K562 (cell line): ENCODE measurements around the gene HPSE2. TPM values are rescaled to one million over a fixed set of nuclear protein-coding genes. Genes with fewer than 3 reads are reported as not detected.

Experiments used
- ATAC-seq: fragments of 200-7000 bp; cut with Tn5 transposase; 3 replicates; pipeline ENCODE4 v1.9.1; 2020; ENCODE audit warnings: moderate library complexity
- BruUV-seq: library from RNA; stranded (reverse); fragments of 400-500 nt; replicated peaks from 2 replicates; lab custom pipeline; 2021; lab: Mats Ljungman, UMichigan
- CTCF ChIA-PET: fragments of 300-600 bp; formaldehyde crosslinking; extraction: SDS; loops from one replicate; lab custom pipeline; 2021; ENCODE audit warnings: low intra/inter-chr PET ratio; lab: Yijun Ruan, JAX
- POLR2A ChIA-PET: fragments of 300-600, 350-650 bp; sonication (Branson Sonifier 250); formaldehyde crosslinking; extraction: SDS; loops from one replicate; lab custom pipeline; 2021; ENCODE audit warnings: antibody characterized with exemption, inconsistent platforms; lab: Yijun Ruan, JAX
- DNase-seq, 4 experiments: peaks; one replicate each; pipeline versions ENCODE4 v3.0.0 to v3.0.0-alpha.2; 2011 to 2018; ENCODE audit warnings: low spot score in 3 of 4, mixed read lengths in 3 of 4; ENCODE audit errors: extremely low read depth in 1 of 4
- FAIRE-seq: peaks from 2 replicates; lab custom pipeline; 2011; peaks lifted over from hg19 to GRCh38; lab: Jason Lieb, UNC
- H2AFZ ChIP-seq: 2 replicates; pipeline ENCODE4 v1.6.0; 2011; ENCODE audit warnings: low read depth, low read length, control low read depth, inconsistent platforms
- H3K27ac ChIP-seq: fragments of 200-600 bp; 3 replicates; pipeline ENCODE4 v1.8.0; 2011; ENCODE audit warnings: low read depth, mild to moderate bottlenecking, control low read depth, inconsistent platforms, low read length, moderate library complexity, mixed read lengths; ENCODE audit errors: extremely low read depth
- H3K27me3 ChIP-seq, 2 experiments: fragments of 300-600 bp in 1 of 2; 2 replicates in 1 of 2; 3 replicates in 1 of 2; pipeline versions ENCODE4 v1.6.0 to v1.8.0; 2011; ENCODE audit warnings: inconsistent platforms in 2 of 2, low read length in 2 of 2, mild to moderate bottlenecking in 1 of 2, mixed read lengths in 1 of 2, moderate library complexity in 1 of 2; ENCODE audit not compliant: control insufficient read depth in 2 of 2, insufficient read depth in 2 of 2
- H3K36me3 ChIP-seq: fragments of 300-600 bp; 3 replicates; pipeline ENCODE4 v1.8.0; 2011; ENCODE audit warnings: mild to moderate bottlenecking, low read length, inconsistent platforms; ENCODE audit not compliant: control insufficient read depth, insufficient read depth
- H3K4me1 ChIP-seq, 2 experiments: fragments of 200-600 bp in 1 of 2; replicated peaks in 1 of 2; 2 replicates in 1 of 2; 3 replicates in 1 of 2; pipeline versions ENCODE4 v1.5.1 to v1.8.0; 2011; ENCODE audit warnings: inconsistent platforms in 2 of 2, low read length in 2 of 2, mild to moderate bottlenecking in 1 of 2, mixed read lengths in 1 of 2, moderate library complexity in 1 of 2; ENCODE audit not compliant: control insufficient read depth in 2 of 2, insufficient read depth in 2 of 2
- H3K4me2 ChIP-seq: 2 replicates; pipeline ENCODE4 v1.6.1; 2011; ENCODE audit warnings: low read length, control low read depth, inconsistent platforms, mixed read lengths; ENCODE audit not compliant: insufficient read depth
- H3K4me3 ChIP-seq: fragments of 200-600 bp; sonication (generic), shearing (Covaris generic); 2 replicates; pipeline ENCODE4 v1.5.1; 2016; ENCODE audit warnings: control low read depth, inconsistent platforms
- H3K79me2 ChIP-seq: fragments of 200-600 bp; 3 replicates; pipeline ENCODE4 v1.8.0; 2011; ENCODE audit warnings: low read length, inconsistent platforms; ENCODE audit not compliant: control insufficient read depth, insufficient read depth
- H3K9ac ChIP-seq, 2 experiments: 2 replicates each; pipeline versions ENCODE4 v1.6.0 to v1.6.1; 2011; ENCODE audit warnings: low read depth in 2 of 2, low read length in 2 of 2, control low read depth in 1 of 2, inconsistent platforms in 1 of 2, mild to moderate bottlenecking in 1 of 2, mixed read lengths in 1 of 2; ENCODE audit not compliant: insufficient read depth in 1 of 2
- H3K9me1 ChIP-seq: one replicate; pipeline ENCODE4 v1.6.0; 2011; ENCODE audit warnings: inconsistent platforms, mild to moderate bottlenecking, low read length, moderate library complexity; ENCODE audit not compliant: control insufficient read depth, insufficient read depth
- H3K9me3 ChIP-seq: replicated peaks from 2 replicates; pipeline ENCODE4 v1.5.1; 2011; ENCODE audit warnings: low read depth, low read length, inconsistent platforms; ENCODE audit not compliant: control insufficient read depth, insufficient read depth
- H4K20me1 ChIP-seq: replicated peaks from 2 replicates; pipeline ENCODE4 v1.6.1; 2011; ENCODE audit warnings: low read length, inconsistent platforms, mixed read lengths; ENCODE audit not compliant: control insufficient read depth, insufficient read depth
- CCAR2 ChIP-seq: fragments of 200-400 bp; formaldehyde crosslinking; IDR thresholded peaks from 2 replicates; pipeline ENCODE4 v1.6.1; 2017; ENCODE audit warnings: mild to moderate bottlenecking, low read depth, low read length
- ETS2 ChIP-seq: IDR thresholded peaks from 2 replicates; pipeline ENCODE4 v1.6.1; 2016; ENCODE audit warnings: borderline replicate concordance, missing genetic modification characterization, mild to moderate bottlenecking, moderate library complexity, missing compliant biosample characterization; ENCODE audit not compliant: poor library complexity, severe bottlenecking
- GTF2B ChIP-seq: IDR thresholded peaks from 2 replicates; pipeline ENCODE4 v1.6.1; 2011; ENCODE audit not compliant: insufficient read length; ENCODE audit errors: extremely low read depth
- HDAC1 ChIP-seq, 2 experiments: fragments of 450-650 bp; IDR thresholded peaks; 2 replicates each; pipeline ENCODE4 v1.6.1; 2016 to 2017; ENCODE audit warnings: inconsistent platforms in 1 of 2, mild to moderate bottlenecking in 1 of 2, moderate library complexity in 1 of 2
- HNRNPL ChIP-seq: fragments of 200-400 bp; formaldehyde crosslinking; IDR thresholded peaks from 2 replicates; pipeline ENCODE4 v1.6.1; 2017; ENCODE audit warnings: low read depth, mild to moderate bottlenecking, low read length
- HNRNPUL1 ChIP-seq: fragments of 200-400 bp; formaldehyde crosslinking; IDR thresholded peaks from 2 replicates; pipeline ENCODE4 v1.6.1; 2017; ENCODE audit warnings: low read length
- MAFK ChIP-seq: IDR thresholded peaks from 2 replicates; pipeline ENCODE4 v1.6.1; 2011; ENCODE audit warnings: low read length, improper control_type of control experiment
- MAX ChIP-seq: sonication (generic); formaldehyde crosslinking; IDR thresholded peaks from 2 replicates; pipeline ENCODE4 v1.9.0; 2022; ENCODE audit warnings: mild to moderate bottlenecking, missing genetic modification reagents
- NCOA1 ChIP-seq: fragments of 450-650 bp; IDR thresholded peaks from 2 replicates; pipeline ENCODE4 v1.6.1; 2016; ENCODE audit warnings: low read depth
- POU5F1 ChIP-seq: fragments of 150-350 bp; IDR thresholded peaks from 2 replicates; pipeline ENCODE4 v1.6.1; 2014; ENCODE audit warnings: borderline replicate concordance, low read length, low read depth, mild to moderate bottlenecking; ENCODE audit not compliant: partially characterized antibody
- RBM34 ChIP-seq: fragments of 200-400 bp; formaldehyde crosslinking; IDR thresholded peaks from 2 replicates; pipeline ENCODE4 v1.6.1; 2018; ENCODE audit warnings: low read length, borderline replicate concordance; ENCODE audit not compliant: insufficient read depth
- RCOR1 ChIP-seq, 2 experiments: IDR thresholded peaks; 2 replicates each; pipeline ENCODE4 v1.6.1; 2012; ENCODE audit warnings: low read depth in 2 of 2, low read length in 2 of 2, borderline replicate concordance in 1 of 2, improper control_type of control experiment in 1 of 2
- SMAD4 ChIP-seq: fragments of 250-450 bp; sonication (Bioruptor Pico); conservative IDR thresholded peaks from 2 replicates; pipeline ENCODE4 v1.8.0; 2021; ENCODE audit warnings: inconsistent platforms, mild to moderate bottlenecking, moderate library complexity
- SPI1 ChIP-seq: IDR thresholded peaks from 2 replicates; pipeline ENCODE4 v1.6.1; 2011; ENCODE audit warnings: low read depth, low read length, control low read depth, borderline replicate concordance
- ZBTB43 ChIP-seq: sonication (generic); formaldehyde crosslinking; IDR thresholded peaks from 2 replicates; pipeline ENCODE4 v1.8.0; 2023; ENCODE audit warnings: mild to moderate bottlenecking, missing genetic modification reagents
- ZFP1 ChIP-seq: fragments of 450-650 bp; formaldehyde crosslinking; IDR thresholded peaks from 2 replicates; pipeline ENCODE4 v1.4.0; 2020; ENCODE audit warnings: mild to moderate bottlenecking, mixed read lengths
- ZKSCAN1 ChIP-seq: fragments of 150-350 bp; IDR thresholded peaks from 2 replicates; pipeline ENCODE4 v1.6.1; 2016; ENCODE audit warnings: low read depth, low read length
- ZNF444 ChIP-seq: fragments of 250-450 bp; sonication (Bioruptor Pico); IDR thresholded peaks from 2 replicates; pipeline ENCODE4 v1.4.0; 2020; ENCODE audit warnings: mild to moderate bottlenecking, moderate library complexity
- ZNF583 ChIP-seq: fragments of 250-450 bp; sonication (Bioruptor Pico); IDR thresholded peaks from 2 replicates; pipeline ENCODE4 v1.4.0; 2020
- ZNF830 ChIP-seq: fragments of 250-450 bp; sonication (Bioruptor Pico); IDR thresholded peaks from 2 replicates; pipeline ENCODE4 v1.5.0; 2021; ENCODE audit warnings: mild to moderate bottlenecking
- WGBS: fragments of 100-300 bp; shearing (Covaris generic); methylation state at CpG from one replicate; pipeline ENCODE4 v1.1.6; 2016; ENCODE audit warnings: low coverage, mixed read lengths; ENCODE audit not compliant: insufficient coverage; ENCODE audit errors: missing lambda C conversion rate; 5-methylcytosine and 5-hydroxymethylcytosine counted together
- in situ Hi-C: fragments of 300-500 bp; cut with MboI; formaldehyde crosslinking; loops from 4 replicates; pipeline ENCODE4 v1.15.0; 2018; ENCODE audit warnings: inconsistent platforms, mixed read lengths
- intact Hi-C: fragments of 100-400 bp; cut with micrococcal nuclease; formaldehyde crosslinking; loops from 2 replicates; pipeline ENCODE4 v1.14.2; 2022
- polyA plus RNA-seq, 8 experiments: library from polyadenylated mRNA; depleted of rRNA in 4 of 8; stranded (reverse) in 5 of 8; unstranded in 3 of 8; fragments of >200 nt; fragmentation: Nextera tagmentation in 2 of 8; fragmentation: Illumina TruSeq in 1 of 8; extraction: Ambion mirVana in 2 of 8; extraction: Trizol in 1 of 8; gene quantifications; 2 replicates each; pipeline versions ENCODE4 v1.2.1 to v1.2.3, GENCODE V29; 2011 to 2014; ENCODE audit warnings: inconsistent platforms in 1 of 8, missing spikeins in 1 of 8
- total RNA-seq, 7 experiments: library from RNA; depleted of rRNA in 6 of 7; stranded (reverse); fragments of >200 nt in 6 of 7; fragmentation: Illumina TruSeq in 2 of 7; extraction: Trizol in 2 of 7; gene quantifications; 2 replicates each; pipeline versions ENCODE4 v1.2.1 to v1.2.3, GENCODE V29; 2011 to 2021; ENCODE audit warnings: low replicate concordance in 1 of 7

Gene HPSE2
- total and polyA plus RNA-seq, 9 of the 15 experiments (the other 6 are each of a cell fraction or from before 2014, with no cell fraction given), result 0.03 to 0.10 (median 0.04) TPM; not detected in 2

GRCh38 chr10:98431016-98431415 is 804.6 kb downstream of the HPSE2 start:
- H3K36me3 ChIP-seq, result peaks cover 75% of the 10 kb centered on the region; the same call in 2 of the 3 replicates

GRCh38 chr10:98430427-98430826 is 805.2 kb downstream of the HPSE2 start:
- BruUV-seq, result no TSS peak
- Histone ChIP-seq H3K79me2 (no peaks in the 10 kb centered on the region), H3K4me3 (no peak overlapping the region), H3K9me3 (no peaks in the 10 kb centered on the region), H3K36me3 (peaks cover 71% of the 10 kb centered on the region; the same call in 2 of the 3 replicates), H3K27me3 (no peaks in the 10 kb centered on the region), H3K9ac (no peak overlapping the region), H2AFZ (no peak overlapping the region), H3K9me1 (no peaks in the 10 kb centered on the region), H4K20me1 (no peaks in the 10 kb centered on the region), H3K4me1 (peaks cover 0 to 7% of the 10 kb centered on the region in 2 experiments; a peak in 1 of 5 replicates), H3K4me2 (no peak overlapping the region), H3K27ac (no peak overlapping the region)
- intact Hi-C loops, result no loop called here
- DNase-seq, result no peak
- ChIA-PET CTCF (no interaction called here), POLR2A (no interaction called here)
- no peak for ATAC-seq
- no peak for FAIRE-seq
- 94% methylated on average over 5 of the region's 8 CpGs for WGBS
- in situ Hi-C loops, result no loop called here
- no peak for TF ChIP-seq HNRNPUL1
- no peak for TF ChIP-seq SMAD4
- TF ChIP-seq MAX (CRISPR knock-in tag), result no peak
- no peak for TF ChIP-seq ZBTB43 (CRISPR knock-in tag)
- TF ChIP-seq ZKSCAN1, result no peak
- no peak for TF ChIP-seq RBM34
- no peak for TF ChIP-seq MAFK
- no peak for TF ChIP-seq HDAC1 (IDR thresholded peaks at IDR 0.05)
- TF ChIP-seq GTF2B, result no peak
- TF ChIP-seq ZNF830 (CRISPR knock-in tag), result no peak
- TF ChIP-seq ZFP1 (CRISPR knock-in tag), result no peak
- no peak for TF ChIP-seq ZNF444 (CRISPR knock-in tag)

More at GRCh38 chr10:98431016-98431415, 804.6 kb downstream of the HPSE2 start:
- CTCF ChIA-PET, result no interaction called here
- no peaks in the 10 kb centered on the region for H3K79me2 ChIP-seq
- H4K20me1 ChIP-seq, result no peaks in the 10 kb centered on the region
- no peak for ATAC-seq
- H3K27me3 ChIP-seq, result no peaks in the 10 kb centered on the region
- no CpG with 5 or more reads among the region's 8 CpGs for WGBS
- no peak overlapping the region for H3K4me2 ChIP-seq
- no peak overlapping the region for H3K27ac ChIP-seq
- DNase-seq, result no peak
- BruUV-seq, result no TSS peak
- no peaks in the 10 kb centered on the region for H3K9me3 ChIP-seq
- H3K9ac ChIP-seq, result no peak overlapping the region; a peak in 1 of 4 replicates
- H3K4me1 ChIP-seq, result peaks cover 0 to 2% of the 10 kb centered on the region in 2 experiments; a peak in 1 of 5 replicates
- no peak overlapping the region for H2AFZ ChIP-seq
- POLR2A ChIA-PET, result interaction anchor here (0.6 kb wide), 1 partner anchor 479 kb away, joined by 3 read pairs; no protein-coding TSS in a partner anchor
- no peak overlapping the region for H3K4me3 ChIP-seq
- no peaks in the 10 kb centered on the region for H3K9me1 ChIP-seq
- in situ Hi-C loops (no loop called here), intact Hi-C loops (no loop called here)
- FAIRE-seq, result no peak
- no peak for TF ChIP-seq ETS2 (tag)
- no peak for TF ChIP-seq ZNF583
- TF ChIP-seq CCAR2, result no peak
- no peak for TF ChIP-seq NCOA1
- TF ChIP-seq SPI1, result no peak
- no peak for TF ChIP-seq POU5F1
- no peak for TF ChIP-seq HNRNPL
- TF ChIP-seq RCOR1 (IDR thresholded peaks at IDR 0.05; ENCODE audit: borderline replicate concordance in 1 of 2, low read depth in 2 of 2, low read length in 2 of 2), result no peak
- TF ChIP-seq, all 486 proteins: peak for 0
